ENCODE results near the gene ALAS1.
A peak's percentile ranks its signal among the peaks of the same experiment; 100 is the strongest.

ALAS1 gene

DNA sequence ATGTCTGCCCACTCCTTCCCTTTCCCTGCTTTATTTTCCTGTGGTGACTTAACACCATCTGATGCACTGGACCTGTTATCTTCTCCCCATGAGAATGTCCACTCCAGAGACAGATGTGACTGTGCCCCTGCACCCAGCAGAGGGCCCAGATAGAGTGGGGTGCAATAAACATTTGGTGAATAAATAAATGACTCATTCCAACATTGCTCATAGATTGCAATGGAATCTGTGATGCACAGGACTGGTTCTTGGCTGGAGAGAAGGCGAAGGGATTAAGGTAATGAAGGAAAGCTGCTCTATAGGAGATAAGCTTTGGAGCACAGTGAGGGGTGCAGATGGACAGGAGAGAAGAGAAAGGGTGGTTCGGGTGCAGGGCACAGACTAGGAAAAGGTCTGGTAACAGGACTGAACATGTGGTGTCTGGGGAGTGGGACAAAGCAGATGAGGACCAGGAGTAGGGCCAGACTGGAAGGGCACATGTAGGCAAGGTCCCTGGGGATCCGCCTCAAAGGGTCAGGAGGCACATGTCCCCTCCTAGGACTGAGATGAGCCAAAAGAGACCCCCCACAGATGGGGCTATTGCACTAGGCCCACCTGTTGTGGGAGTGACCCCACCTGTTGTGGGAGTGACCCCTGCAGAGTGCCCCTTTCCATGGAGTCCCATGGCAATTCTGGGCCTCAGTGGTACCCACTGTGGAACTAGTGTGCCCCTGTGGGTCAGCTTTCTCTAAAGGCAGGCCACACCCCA lies 26.3 kb upstream of the ALAS1 start:
- POLR2A ChIA-PET = interaction anchor here (0.5 to 1.9 kb wide), 2 partner anchors 13 to 15 kb away, joined by 3 to 4 read pairs; no protein-coding TSS in a partner anchor
- CTCF ChIA-PET = interaction anchor here (0.8 to 1.2 kb wide), 2 partner anchors 49 to 169 kb away, joined by 3 read pairs; no protein-coding TSS in a partner anchor
- TF ChIP-seq ZNF692 (tag by site-specific recombination; IDR thresholded peaks at IDR 0.05) = 0 out of 2 replicates have a peak, but pooled peaks have one; percentile 25
- peak; percentile 62 for TF ChIP-seq ZIC2 (tag by site-specific recombination; IDR thresholded peaks at IDR 0.05)
- no peak for TF ChIP-seq TCF7L2 (IDR thresholded peaks at IDR 0.05; ENCODE audit: borderline replicate concordance, low read depth, low read length)
- no peak for TF ChIP-seq FEZF1 (tag by site-specific recombination; IDR thresholded peaks at IDR 0.05)
- no peak for TF ChIP-seq ZNF843 (tag by site-specific recombination; IDR thresholded peaks at IDR 0.05)
- no peak for TF ChIP-seq SP7 (tag by site-specific recombination; IDR thresholded peaks at IDR 0.05)
- TF ChIP-seq SCRT2 (tag by site-specific recombination; IDR thresholded peaks at IDR 0.05) = peak; percentile 93
- TF ChIP-seq ZNF596 (tag by site-specific recombination; IDR thresholded peaks at IDR 0.05) = no peak
- TF ChIP-seq SP2 (tag by site-specific recombination; IDR thresholded peaks at IDR 0.05) = no peak
- peak; percentile 92 for TF ChIP-seq SCRT1 (tag by site-specific recombination; IDR thresholded peaks at IDR 0.05; ENCODE audit: borderline replicate concordance)
- no peak for TF ChIP-seq ZNF366 (tag by site-specific recombination; conservative IDR thresholded peaks at IDR 0.05)
- TF ChIP-seq, protein P1, sequence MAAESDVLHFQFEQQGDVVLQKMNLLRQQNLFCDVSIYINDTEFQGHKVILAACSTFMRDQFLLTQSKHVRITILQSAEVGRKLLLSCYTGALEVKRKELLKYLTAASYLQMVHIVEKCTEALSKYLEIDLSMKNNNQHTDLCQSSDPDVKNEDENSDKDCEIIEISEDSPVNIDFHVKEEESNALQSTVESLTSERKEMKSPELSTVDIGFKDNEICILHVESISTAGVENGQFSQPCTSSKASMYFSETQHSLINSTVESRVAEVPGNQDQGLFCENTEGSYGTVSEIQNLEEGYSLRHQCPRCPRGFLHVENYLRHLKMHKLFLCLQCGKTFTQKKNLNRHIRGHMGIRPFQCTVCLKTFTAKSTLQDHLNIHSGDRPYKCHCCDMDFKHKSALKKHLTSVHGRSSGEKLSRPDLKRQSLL (tag by site-specific recombination; IDR thresholded peaks at IDR 0.05) = no peak
- no peak for TF ChIP-seq SETDB1 (IDR thresholded peaks at IDR 0.05; ENCODE audit: insufficient read length, low read length)
- TF ChIP-seq, protein P2, sequence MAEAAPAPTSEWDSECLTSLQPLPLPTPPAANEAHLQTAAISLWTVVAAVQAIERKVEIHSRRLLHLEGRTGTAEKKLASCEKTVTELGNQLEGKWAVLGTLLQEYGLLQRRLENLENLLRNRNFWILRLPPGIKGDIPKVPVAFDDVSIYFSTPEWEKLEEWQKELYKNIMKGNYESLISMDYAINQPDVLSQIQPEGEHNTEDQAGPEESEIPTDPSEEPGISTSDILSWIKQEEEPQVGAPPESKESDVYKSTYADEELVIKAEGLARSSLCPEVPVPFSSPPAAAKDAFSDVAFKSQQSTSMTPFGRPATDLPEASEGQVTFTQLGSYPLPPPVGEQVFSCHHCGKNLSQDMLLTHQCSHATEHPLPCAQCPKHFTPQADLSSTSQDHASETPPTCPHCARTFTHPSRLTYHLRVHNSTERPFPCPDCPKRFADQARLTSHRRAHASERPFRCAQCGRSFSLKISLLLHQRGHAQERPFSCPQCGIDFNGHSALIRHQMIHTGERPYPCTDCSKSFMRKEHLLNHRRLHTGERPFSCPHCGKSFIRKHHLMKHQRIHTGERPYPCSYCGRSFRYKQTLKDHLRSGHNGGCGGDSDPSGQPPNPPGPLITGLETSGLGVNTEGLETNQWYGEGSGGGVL (tag by site-specific recombination; IDR thresholded peaks at IDR 0.05) = peak; percentile 24; the same call in 1 of the 2 replicates

GRCh38 chr3:52172262-52172757 lies 25.6 kb upstream of the ALAS1 start:
- Histone ChIP-seq H3K4me1 (ENCODE audit: control insufficient read depth, insufficient read depth, low read length) (no peaks in the 10 kb centered on the region), H3K4me3 (ENCODE audit: low read depth, low read length) (no peak overlapping the region)
- CTCF ChIA-PET = interaction anchor here (1.2 kb wide), 1 partner anchor 48 kb away, joined by 3 read pairs; no protein-coding TSS in a partner anchor

More for the DNA sequence above, 26.3 kb upstream of the ALAS1 start:
- H3K9me3 ChIP-seq (ENCODE audit: control insufficient read depth, insufficient read depth, low read depth, low read length) = no peaks in the 10 kb centered on the region
- H3K27ac ChIP-seq (ENCODE audit: extremely low read depth, low read depth, low read length) = no peak overlapping the region
- H3K36me3 ChIP-seq (ENCODE audit: control insufficient read depth in 2 of 2, insufficient read depth in 1 of 2, low read length in 2 of 2) = no peaks in the 10 kb centered on the region
- no peak overlapping the region for H3K4me3 ChIP-seq (ENCODE audit: low read depth, low read length)
- no peaks in the 10 kb centered on the region for H3K4me1 ChIP-seq (ENCODE audit: control insufficient read depth, insufficient read depth, low read length)

More at GRCh38 chr3:52172262-52172757, 25.6 kb upstream of the ALAS1 start:
- POLR2A ChIA-PET = interaction anchor here (0.5 kb wide), 1 partner anchor 15 kb away, joined by 3 read pairs; no protein-coding TSS in a partner anchor
- H3K9me3 ChIP-seq (ENCODE audit: control insufficient read depth, insufficient read depth, low read depth, low read length) = no peaks in the 10 kb centered on the region
- H3K27ac ChIP-seq (ENCODE audit: extremely low read depth, low read depth, low read length) = no peak overlapping the region
- no peaks in the 10 kb centered on the region for H3K36me3 ChIP-seq (ENCODE audit: control insufficient read depth in 2 of 2, insufficient read depth in 1 of 2, low read length in 2 of 2)
- TF ChIP-seq SP3 (tag by site-specific recombination; IDR thresholded peaks at IDR 0.05) = no peak
- TF ChIP-seq, protein P3, sequence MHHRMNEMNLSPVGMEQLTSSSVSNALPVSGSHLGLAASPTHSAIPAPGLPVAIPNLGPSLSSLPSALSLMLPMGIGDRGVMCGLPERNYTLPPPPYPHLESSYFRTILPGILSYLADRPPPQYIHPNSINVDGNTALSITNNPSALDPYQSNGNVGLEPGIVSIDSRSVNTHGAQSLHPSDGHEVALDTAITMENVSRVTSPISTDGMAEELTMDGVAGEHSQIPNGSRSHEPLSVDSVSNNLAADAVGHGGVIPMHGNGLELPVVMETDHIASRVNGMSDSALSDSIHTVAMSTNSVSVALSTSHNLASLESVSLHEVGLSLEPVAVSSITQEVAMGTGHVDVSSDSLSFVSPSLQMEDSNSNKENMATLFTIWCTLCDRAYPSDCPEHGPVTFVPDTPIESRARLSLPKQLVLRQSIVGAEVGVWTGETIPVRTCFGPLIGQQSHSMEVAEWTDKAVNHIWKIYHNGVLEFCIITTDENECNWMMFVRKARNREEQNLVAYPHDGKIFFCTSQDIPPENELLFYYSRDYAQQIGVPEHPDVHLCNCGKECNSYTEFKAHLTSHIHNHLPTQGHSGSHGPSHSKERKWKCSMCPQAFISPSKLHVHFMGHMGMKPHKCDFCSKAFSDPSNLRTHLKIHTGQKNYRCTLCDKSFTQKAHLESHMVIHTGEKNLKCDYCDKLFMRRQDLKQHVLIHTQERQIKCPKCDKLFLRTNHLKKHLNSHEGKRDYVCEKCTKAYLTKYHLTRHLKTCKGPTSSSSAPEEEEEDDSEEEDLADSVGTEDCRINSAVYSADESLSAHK (tag by site-specific recombination; IDR thresholded peaks at IDR 0.05) = no peak
- TF ChIP-seq ZBTB7A (tag by site-specific recombination; IDR thresholded peaks at IDR 0.05; ENCODE audit: low read depth) = no peak
- no peak for TF ChIP-seq ZNF624 (tag by site-specific recombination; IDR thresholded peaks at IDR 0.05)
- TF ChIP-seq MEIS1 (CRISPR knock-in tag; IDR thresholded peaks at IDR 0.05; ENCODE audit: borderline replicate concordance) = no peak
- no peak for TF ChIP-seq ZNF433 (tag by site-specific recombination; IDR thresholded peaks at IDR 0.05; ENCODE audit: low read depth)
- no peak for TF ChIP-seq ZNF785 (tag by site-specific recombination; IDR thresholded peaks at IDR 0.05)
- TF ChIP-seq ZNF121 (tag by site-specific recombination; IDR thresholded peaks at IDR 0.05) = no peak
